GM10248 (cell line): ENCODE data around the gene STK32C.

Source experiments
- CTCF ChIA-PET: fragments of 300-600 bp; sonication (Branson Sonifier 250); formaldehyde crosslinking; extraction: SDS; loops from one replicate; lab custom pipeline; 2021; ENCODE audit warnings: antibody characterized with exemption; lab: Yijun Ruan, JAX
- POLR2A ChIA-PET: fragments of 350-650 bp; sonication (Branson Sonifier 250); formaldehyde crosslinking; extraction: SDS; loops from one replicate; lab custom pipeline; 2020; ENCODE audit warnings: antibody characterized with exemption; lab: Yijun Ruan, JAX
- DNase-seq: peaks from one replicate; pipeline ENCODE4 v3.0.0; 2012; ENCODE audit errors: extremely low spot score
- CTCF ChIP-seq: IDR thresholded peaks from 2 replicates; pipeline ENCODE4 v1.5.1; 2012; ENCODE audit warnings: mild to moderate bottlenecking, low read depth; ENCODE audit errors: extremely low read depth, missing control alignments, control extremely low read depth

STK32C gene

GRCh38 chr10:132266594-132267161, 41.1 kb downstream of the STK32C start:
- TF ChIP-seq CTCF, result no peak
- POLR2A ChIA-PET, result no interaction called here
- DNase-seq, result no peak
- CTCF ChIA-PET, result no interaction called here

GRCh38 chr10:132265890-132266496, 41.8 kb downstream of the STK32C start:
- no peak for TF ChIP-seq CTCF
- CTCF ChIA-PET, result no interaction called here
- POLR2A ChIA-PET, result no interaction called here
- no peak for DNase-seq

- no peak for TF ChIP-seq CTCF
- no peak for DNase-seq
- CTCF ChIA-PET, result no interaction called here
- POLR2A ChIA-PET, result no interaction called here
Measured at GRCh38 chr10:132264966-132265889, 42.5 kb downstream of the STK32C start.

GRCh38 chr10:132264306-132264950, 43.3 kb downstream of the STK32C start:
- ChIA-PET POLR2A (no interaction called here), CTCF (no interaction called here)
- no peak for DNase-seq
- TF ChIP-seq CTCF, result no peak

GRCh38 chr10:132263866-132264265, 43.9 kb downstream of the STK32C start:
- CTCF ChIA-PET, result no interaction called here
- POLR2A ChIA-PET, result no interaction called here
- no peak for DNase-seq
- TF ChIP-seq CTCF, result no peak
